Measurements from ENCODE around the gene G3BP1. TPM values are rescaled to one million over a fixed set of nuclear protein-coding genes. Genes with fewer than 3 reads are reported as not detected.

Gene G3BP1
- total RNA-seq, 2 donors from 2014 or later, result 346 to 376 TPM

GRCh38 chr5:151787817-151788216, 16.1 kb downstream of the G3BP1 start:
- Histone ChIP-seq H3K27me3 (ENCODE audit: control insufficient read depth, insufficient read depth, low read length, poor library complexity, severe bottlenecking) (no peaks in the 10 kb centered on the region), H3K27ac (ENCODE audit: low read depth, low read length) (no peak overlapping the region), H3K4me1 (ENCODE audit: control insufficient read depth, insufficient read depth, low read length) (no peaks in the 10 kb centered on the region), H3K4me3 (ENCODE audit: low read length) (no peak overlapping the region), H3K9me3 (ENCODE audit: control insufficient read depth, low read length) (no peaks in the 10 kb centered on the region), H3K9ac (ENCODE audit: extremely low read depth, low read length, poor library complexity, severe bottlenecking) (no peak overlapping the region), H3K36me3 (ENCODE audit: control insufficient read depth, insufficient read depth, low read length) (peaks cover 64% of the 10 kb centered on the region)
- WGBS, 2 experiments (ENCODE audit: insufficient coverage in 1 of 2, insufficient read length in 1 of 2), result 83 to 95% methylated on average over 2 to 6 of the region's 6 CpGs
- Mint-ChIP-seq H3K4me1 (peaks cover 12% of the 10 kb centered on the region), H3K27ac (no peak overlapping the region), H3K36me3 (ENCODE audit: low read depth) (peaks cover 60% of the 10 kb centered on the region), H3K9me3 (no peaks in the 10 kb centered on the region), H3K4me3 (no peak overlapping the region), H3K27me3 (ENCODE audit: insufficient read depth) (no peaks in the 10 kb centered on the region)
- no peak for DNase-seq
- TF ChIP-seq, protein P1, sequence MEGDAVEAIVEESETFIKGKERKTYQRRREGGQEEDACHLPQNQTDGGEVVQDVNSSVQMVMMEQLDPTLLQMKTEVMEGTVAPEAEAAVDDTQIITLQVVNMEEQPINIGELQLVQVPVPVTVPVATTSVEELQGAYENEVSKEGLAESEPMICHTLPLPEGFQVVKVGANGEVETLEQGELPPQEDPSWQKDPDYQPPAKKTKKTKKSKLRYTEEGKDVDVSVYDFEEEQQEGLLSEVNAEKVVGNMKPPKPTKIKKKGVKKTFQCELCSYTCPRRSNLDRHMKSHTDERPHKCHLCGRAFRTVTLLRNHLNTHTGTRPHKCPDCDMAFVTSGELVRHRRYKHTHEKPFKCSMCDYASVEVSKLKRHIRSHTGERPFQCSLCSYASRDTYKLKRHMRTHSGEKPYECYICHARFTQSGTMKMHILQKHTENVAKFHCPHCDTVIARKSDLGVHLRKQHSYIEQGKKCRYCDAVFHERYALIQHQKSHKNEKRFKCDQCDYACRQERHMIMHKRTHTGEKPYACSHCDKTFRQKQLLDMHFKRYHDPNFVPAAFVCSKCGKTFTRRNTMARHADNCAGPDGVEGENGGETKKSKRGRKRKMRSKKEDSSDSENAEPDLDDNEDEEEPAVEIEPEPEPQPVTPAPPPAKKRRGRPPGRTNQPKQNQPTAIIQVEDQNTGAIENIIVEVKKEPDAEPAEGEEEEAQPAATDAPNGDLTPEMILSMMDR (conservative IDR thresholded peaks at IDR 0.05), result no peak

GRCh38 chr5:151793358-151793757, 21.6 kb downstream of the G3BP1 start:
- Mint-ChIP-seq H3K4me1 (no peaks in the 10 kb centered on the region), H3K9me3 (no peaks in the 10 kb centered on the region), H3K27ac (peak overlapping the region; percentile 75), H3K36me3 (ENCODE audit: low read depth) (peaks cover 82% of the 10 kb centered on the region), H3K4me3 (no peak overlapping the region), H3K27me3 (ENCODE audit: insufficient read depth) (no peaks in the 10 kb centered on the region)
- Histone ChIP-seq H3K9me3 (ENCODE audit: control insufficient read depth, low read length) (no peaks in the 10 kb centered on the region), H3K9ac (ENCODE audit: extremely low read depth, low read length, poor library complexity, severe bottlenecking) (no peak overlapping the region), H3K4me3 (ENCODE audit: low read length) (no peak overlapping the region), H3K27ac (ENCODE audit: low read depth, low read length) (no peak overlapping the region), H3K27me3 (ENCODE audit: control insufficient read depth, insufficient read depth, low read length, poor library complexity, severe bottlenecking) (no peaks in the 10 kb centered on the region), H3K4me1 (ENCODE audit: control insufficient read depth, insufficient read depth, low read length) (no peaks in the 10 kb centered on the region), H3K36me3 (ENCODE audit: control insufficient read depth, insufficient read depth, low read length) (peaks cover 97% of the 10 kb centered on the region)
- WGBS, 2 experiments (ENCODE audit: insufficient coverage in 1 of 2, insufficient read length in 1 of 2), result 79 to 94% methylated on average over 3 of the region's 3 CpGs
- no peak for DNase-seq
- TF ChIP-seq, protein P1 (conservative IDR thresholded peaks at IDR 0.05), result no peak

DNA sequence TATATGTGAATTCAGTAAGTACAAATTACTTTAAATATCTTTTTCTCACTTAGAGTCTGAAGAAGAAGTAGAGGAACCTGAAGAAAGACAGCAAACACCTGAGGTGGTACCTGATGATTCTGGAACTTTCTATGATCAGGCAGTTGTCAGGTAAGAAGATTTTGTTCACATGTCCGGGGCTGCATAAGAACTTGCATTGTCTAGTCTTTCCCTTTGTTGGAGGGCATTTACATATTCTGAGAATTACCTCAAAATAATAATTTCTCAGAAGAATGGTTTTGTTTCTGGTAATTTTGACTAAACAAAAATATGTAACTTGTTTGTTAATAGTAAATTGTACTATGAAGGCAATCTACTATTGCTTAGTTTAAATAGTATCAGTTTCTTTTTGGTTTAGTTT, 23.7 kb downstream of the G3BP1 start:
- Mint-ChIP-seq H3K4me1 (no peaks in the 10 kb centered on the region), H3K27ac (no peak overlapping the region), H3K9me3 (no peaks in the 10 kb centered on the region), H3K36me3 (ENCODE audit: low read depth) (peaks cover 83% of the 10 kb centered on the region), H3K27me3 (ENCODE audit: insufficient read depth) (no peaks in the 10 kb centered on the region), H3K4me3 (no peak overlapping the region)
- WGBS, 2 experiments (ENCODE audit: insufficient coverage in 1 of 2, insufficient read length in 1 of 2), result 95% methylated on average over 1 of the region's 1 CpG; no CpG with 5 or more reads in 1 of the 2 experiments
- DNase-seq, result no peak
- Histone ChIP-seq H3K27ac (ENCODE audit: low read depth, low read length) (no peak overlapping the region), H3K9me3 (ENCODE audit: control insufficient read depth, low read length) (no peaks in the 10 kb centered on the region), H3K4me1 (ENCODE audit: control insufficient read depth, insufficient read depth, low read length) (no peaks in the 10 kb centered on the region), H3K27me3 (ENCODE audit: control insufficient read depth, insufficient read depth, low read length, poor library complexity, severe bottlenecking) (no peaks in the 10 kb centered on the region), H3K36me3 (ENCODE audit: control insufficient read depth, insufficient read depth, low read length) (peaks cover 98% of the 10 kb centered on the region), H3K9ac (ENCODE audit: extremely low read depth, low read length, poor library complexity, severe bottlenecking) (no peak overlapping the region), H3K4me3 (ENCODE audit: low read length) (no peak overlapping the region)
- TF ChIP-seq, protein P1 (conservative IDR thresholded peaks at IDR 0.05), result no peak
